Hematopoietic multipotent progenitor cell treated with erythropoietin and hydrocortisone succinate and interleukin-3 and kit ligand, for 17 days (in vitro differentiated cells): ENCODE results near the gene RNASEL.

Experiments
- DNase-seq: peaks from one replicate; pipeline ENCODE4 v3.0.0-alpha.2; 2015; ENCODE audit warnings: low spot score

RNASEL gene

GRCh38 chr1:182600745-182601415, 11.8 kb upstream of the RNASEL start:
- DNase-seq = no peak

- no peak for DNase-seq
These were observed 11.1 kb upstream of the RNASEL start for GRCh38 chr1:182600036-182600713.

DNA sequence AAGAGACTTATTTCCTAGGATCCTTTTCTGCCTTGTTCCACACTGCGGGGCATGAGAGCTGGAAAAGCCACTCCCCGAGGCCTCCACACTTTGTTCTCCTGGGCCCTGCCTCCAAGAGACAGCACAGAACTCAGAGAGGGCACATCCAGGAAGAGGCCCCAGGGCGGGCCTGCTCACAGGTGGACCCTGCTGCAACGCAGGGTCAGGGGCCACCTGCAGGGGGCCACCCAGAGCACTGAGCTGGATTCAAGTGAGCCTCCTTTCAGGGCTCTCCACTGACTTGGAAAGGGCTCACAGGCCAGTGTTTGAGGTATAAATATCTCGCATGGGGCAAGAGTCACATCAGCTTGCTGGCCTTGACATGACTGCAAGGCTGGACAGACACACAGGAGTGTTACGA, 10.3 kb upstream of the RNASEL start:
- DNase-seq = peak; percentile 31

DNA sequence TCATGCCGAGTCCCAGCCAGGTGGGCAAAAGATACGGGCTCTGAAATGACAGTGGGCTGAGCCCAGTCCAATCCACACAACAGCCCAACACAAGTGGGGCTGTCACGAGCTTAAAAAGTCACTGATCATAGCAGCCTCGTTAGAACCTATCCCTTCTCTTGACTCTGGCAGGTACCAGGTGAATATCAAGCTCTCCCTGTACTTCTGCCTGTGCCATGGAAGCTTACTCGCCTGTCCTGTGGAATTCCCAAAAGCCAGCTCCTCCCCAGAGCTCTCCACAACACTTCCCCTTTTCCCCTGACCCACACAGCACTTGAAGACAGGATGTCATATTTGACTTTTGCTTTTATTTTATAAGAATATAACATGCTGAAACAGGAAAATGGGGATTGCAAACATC, 9.2 kb upstream of the RNASEL start:
- DNase-seq = no peak

- no peak for DNase-seq
These were observed 7.9 kb upstream of the RNASEL start for GRCh38 chr1:182596934-182597333.

GRCh38 chr1:182595641-182596240, 6.7 kb upstream of the RNASEL start:
- DNase-seq = peak; percentile 76

DNA sequence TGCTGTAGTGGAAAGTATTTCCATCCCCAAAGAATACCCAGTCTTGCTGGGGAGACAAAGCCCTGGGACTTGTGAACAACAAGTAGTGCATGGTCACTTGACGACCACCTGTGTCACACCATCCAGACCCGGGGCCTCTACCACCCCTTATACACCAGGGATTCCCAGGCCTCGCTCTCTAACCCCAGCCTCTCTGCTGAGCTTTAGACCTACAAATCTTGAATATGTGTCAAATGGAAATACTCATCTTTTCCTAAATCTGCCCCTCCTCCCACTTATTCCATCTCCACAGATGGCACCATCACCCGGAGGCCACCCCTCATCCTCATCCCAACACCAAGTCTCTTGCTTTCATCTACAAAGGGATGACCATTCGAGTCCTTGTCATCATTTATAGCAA, 875 bp upstream of the RNASEL start:
- no peak for DNase-seq

DNA sequence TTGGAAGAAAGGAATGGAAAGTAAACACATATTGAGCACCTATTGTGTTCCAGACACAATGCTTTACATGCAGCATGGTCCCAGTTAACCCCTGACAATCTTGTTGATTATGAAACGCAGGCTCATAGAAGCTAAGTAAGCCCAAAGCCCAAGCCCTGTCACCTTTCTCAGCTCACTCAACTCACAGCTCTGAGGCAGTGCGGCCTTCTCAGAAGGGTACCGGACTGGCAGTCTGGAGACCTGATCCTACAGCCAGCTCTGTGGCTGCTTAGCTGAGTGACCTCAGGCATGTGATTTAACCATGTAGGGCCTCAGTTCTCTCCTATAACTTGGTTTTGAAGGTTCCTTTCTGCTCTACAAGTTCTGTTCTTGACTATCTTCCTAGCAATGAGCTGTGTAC, 464 bp upstream of the RNASEL start:
- no peak for DNase-seq

DNA sequence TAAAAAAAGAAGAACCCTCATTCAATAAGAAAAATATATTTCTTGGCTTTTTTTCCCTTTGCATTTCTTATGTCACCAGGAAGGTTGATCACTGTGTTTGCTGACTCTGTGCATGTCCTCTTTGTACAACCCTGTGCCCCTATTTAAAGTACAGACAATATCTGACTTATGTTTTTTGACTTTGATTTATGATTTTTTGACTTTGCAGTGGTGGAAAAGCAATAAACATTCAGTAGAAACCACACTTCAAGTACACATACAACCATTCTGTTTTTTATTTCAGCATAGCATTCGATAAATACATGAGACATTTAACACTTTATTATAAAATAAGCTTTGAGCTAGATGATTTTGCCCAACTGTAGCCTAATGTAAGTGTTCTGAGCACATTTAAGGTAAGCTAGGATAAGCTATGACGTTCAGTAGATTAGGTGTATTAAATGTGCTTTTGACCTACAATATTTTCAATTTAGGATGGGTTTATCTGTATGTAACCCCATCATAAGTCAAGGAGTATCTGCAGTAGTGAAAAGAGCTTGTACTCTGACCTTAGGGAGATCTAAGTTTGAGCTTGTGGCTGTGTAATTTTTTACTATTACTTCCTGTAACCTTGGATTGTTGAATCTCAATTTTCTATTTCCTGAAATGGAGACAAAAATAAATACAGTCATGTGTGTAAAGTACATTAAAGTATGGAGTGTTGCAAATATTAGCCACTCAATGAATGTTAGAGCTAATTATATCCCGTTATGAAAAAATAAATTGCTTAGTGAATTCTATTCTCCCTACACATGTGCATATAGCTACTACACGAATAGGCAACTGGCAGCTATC, 1.2 kb downstream of the RNASEL start:
- no peak for DNase-seq

DNA sequence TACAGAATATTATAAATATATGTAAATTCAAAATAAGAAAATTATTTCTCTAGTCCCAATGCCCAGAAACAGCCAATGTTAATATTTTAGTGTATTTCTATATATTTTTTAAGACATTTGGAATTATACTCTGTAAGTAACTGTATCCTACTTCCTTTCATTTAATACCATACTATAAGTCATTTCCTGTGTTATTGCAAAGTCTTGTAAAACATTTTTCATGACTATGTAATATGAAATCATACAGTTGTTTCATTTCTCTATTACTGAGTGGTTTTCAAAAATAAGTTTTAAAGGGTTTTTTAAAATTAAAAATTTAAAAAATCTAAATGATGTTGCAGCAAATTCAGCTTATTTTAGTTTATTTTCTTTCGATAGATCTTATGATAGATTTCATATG, 2.0 kb downstream of the RNASEL start:
- no peak for DNase-seq

- no peak for DNase-seq
These were observed 2.7 kb downstream of the RNASEL start for GRCh38 chr1:182586380-182586779.

- no peak for DNase-seq
These were observed 4.3 kb downstream of the RNASEL start for GRCh38 chr1:182584746-182585145.

GRCh38 chr1:182580736-182581135, 8.3 kb downstream of the RNASEL start:
- no peak for DNase-seq

DNA sequence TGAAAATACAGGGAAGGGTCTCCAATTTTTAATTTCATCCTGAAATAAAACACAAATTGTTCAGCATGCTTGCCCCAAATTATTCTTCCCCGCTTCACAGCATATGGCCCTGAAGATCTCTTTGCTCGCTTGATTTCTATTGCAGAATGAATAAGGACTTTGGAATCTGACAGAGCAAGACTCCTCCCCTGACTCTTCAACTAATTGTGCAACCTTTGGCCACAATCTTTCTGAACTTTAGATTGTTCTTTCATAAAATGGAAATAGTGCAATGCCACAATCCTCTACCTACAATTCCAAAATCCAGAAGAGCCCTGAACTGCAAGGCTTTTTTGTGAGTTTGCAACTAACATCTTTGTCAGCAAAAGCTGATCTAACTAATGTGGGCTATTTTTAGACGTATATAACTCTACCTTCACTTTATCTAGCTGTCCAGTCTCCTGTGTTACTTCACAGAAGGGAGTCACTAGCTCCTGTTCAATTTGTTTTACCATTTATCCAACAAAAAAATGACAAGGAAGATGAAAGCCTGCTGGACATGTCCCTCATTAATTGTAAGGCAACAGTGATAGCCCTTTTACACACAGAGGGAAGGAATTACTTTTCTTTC, 13.4 kb downstream of the RNASEL start:
- DNase-seq = no peak

- no peak for DNase-seq
These were observed 14.9 kb downstream of the RNASEL start for GRCh38 chr1:182574156-182574555.

DNA sequence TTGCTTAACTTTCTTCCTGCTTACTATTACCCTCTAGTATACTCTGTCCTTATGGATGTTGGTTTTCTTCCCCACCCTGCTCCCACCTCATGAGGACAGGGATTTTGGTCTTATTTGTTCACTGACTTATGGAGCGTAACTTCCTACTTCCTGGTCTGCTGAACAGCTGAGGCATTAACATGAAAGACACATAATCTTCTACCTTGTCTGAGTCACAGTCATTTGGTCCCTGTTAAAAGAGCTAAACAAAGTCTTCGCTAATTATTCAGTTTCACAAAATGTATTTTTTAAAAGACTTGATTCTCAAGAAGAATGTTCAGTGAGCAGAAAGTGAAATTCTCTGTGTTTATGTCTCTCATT, 18.5 kb downstream of the RNASEL start:
- DNase-seq = no peak

DNA sequence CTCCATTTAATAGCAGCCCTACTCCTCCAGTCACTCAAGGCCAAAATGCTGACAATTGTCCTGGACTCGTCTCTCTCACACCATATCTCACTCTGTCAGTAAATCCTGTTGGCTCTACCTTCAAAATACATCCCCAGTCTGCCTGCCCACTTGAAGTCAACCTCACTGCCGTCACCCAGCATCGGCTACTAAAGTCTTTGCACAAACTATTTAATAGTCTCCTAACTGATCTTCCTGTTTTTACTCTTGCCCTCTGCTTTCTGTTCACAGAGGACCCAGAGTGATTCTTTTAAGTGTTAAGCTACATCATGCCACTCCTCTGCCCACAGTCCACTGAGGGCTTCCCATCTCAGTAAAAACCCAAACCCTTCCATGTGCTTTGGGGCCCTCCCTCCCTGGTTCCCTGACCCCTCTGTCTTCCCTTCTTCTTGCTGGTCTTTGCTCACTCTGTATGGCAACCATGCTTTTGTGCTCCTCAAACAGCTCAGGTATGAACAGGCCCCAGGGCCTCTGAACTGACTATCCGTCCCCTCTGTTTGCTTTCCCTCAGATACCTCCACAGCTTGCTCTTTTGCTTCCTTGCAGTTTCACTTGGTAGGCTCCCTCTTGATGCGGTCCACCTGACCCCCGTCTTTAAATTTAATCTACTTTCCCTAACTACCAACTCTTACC, 19.0 kb downstream of the RNASEL start:
- DNase-seq = no peak

GRCh38 chr1:182568647-182569284, 20.3 kb downstream of the RNASEL start:
- no peak for DNase-seq

DNA sequence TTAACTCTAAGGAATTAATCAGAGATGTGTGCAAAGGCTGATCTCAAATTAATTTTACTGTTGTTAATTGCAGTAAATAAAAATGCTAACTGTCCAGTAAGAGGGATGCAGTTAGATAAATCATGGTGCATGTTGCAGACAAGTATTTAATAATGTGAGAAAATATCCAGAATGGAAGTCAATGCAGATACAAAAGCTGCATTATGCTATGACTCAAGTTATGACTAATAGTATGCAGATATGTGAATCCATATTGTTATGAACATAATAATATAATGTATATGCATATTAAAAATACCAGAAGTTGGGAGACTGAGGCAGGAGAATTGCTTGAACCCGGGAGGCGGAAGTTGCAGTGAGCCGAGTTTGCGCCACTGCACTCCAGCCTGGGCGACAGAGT, 21.4 kb downstream of the RNASEL start:
- no peak for DNase-seq

DNA sequence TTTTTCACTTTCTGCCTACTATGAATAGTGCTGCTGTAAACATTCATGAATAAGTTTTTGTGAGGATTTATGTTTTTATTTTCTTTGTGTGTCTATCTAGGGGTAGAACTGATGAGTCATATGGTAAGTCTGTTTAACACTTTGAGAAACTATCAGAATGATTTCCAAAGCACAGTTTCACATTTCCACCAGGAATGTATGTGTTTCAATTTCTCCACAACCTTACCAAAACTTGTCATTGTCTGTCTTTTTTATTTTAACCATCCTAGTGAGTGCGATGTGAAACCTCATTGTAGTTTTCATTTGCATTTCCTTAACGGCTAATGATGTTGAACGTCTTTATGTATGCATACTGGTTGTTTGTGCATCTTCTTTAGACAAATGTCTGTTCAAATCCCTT, 23.5 kb downstream of the RNASEL start:
- DNase-seq = no peak

DNA sequence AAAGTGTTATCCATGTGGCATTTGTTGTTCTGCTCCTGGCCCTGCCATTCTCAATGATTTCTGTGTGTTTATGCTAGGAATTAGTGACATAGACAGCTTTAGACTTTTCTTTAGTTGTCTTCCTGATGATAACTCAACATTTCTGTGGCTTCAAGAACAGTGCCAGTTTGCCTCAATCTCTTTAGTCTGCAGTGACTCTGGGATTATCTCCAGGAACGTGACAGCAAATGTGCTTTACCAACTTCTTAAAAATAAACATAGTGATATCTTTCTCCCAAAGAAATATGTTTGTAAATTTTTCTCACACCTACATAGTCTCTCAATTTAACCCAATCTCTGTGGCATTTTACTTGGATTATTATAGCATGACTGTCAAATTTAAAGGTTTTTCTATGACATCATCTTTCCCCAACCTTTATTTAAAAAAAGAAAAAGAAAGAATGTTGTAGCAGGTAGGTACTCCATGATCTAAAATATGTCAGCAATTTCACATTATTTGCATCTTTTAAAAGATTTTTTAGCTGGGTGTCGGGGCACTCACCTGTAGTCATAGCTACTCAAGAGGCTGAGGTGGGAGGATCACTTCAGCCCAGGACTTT, 24.6 kb downstream of the RNASEL start:
- no peak for DNase-seq
